ENCODE results near the gene CDA.

The CDA gene

GRCh38 chr1:20588634-20589225 is at the start of gene CDA:
Gene CDA (plus strand): TSS chr1:20589097. CDS start chr1:20589130, 33 bp downstream.
- no peaks in the 10 kb centered on the region for H3K9me3 ChIP-seq (ENCODE audit: control insufficient read depth in 1 of 2, low read length in 2 of 2)
- H3K27ac ChIP-seq (ENCODE audit: low read depth, low read length) = no peak within 1 kb of the TSS
- H3K27me3 ChIP-seq (ENCODE audit: control insufficient read depth in 1 of 2, insufficient read depth in 2 of 2, low read length in 2 of 2) = peaks cover 16 to 28% of the 10 kb centered on the region in 2 donors
- H3K9ac ChIP-seq (ENCODE audit: low read depth in 1 of 2, low read length in 2 of 2) = peak within 1 kb of the TSS in 1 of 2 donors; percentile 22
- H3K4me1 ChIP-seq (ENCODE audit: control insufficient read depth in 1 of 2, insufficient read depth in 2 of 2, low read length in 2 of 2) = peaks cover 12 to 14% of the 10 kb centered on the region in 2 donors
- H3K36me3 ChIP-seq (ENCODE audit: control insufficient read depth in 1 of 2, insufficient read depth in 2 of 2, low read length in 2 of 2) = no peaks in the 10 kb centered on the region
- peak within 1 kb of the TSS; percentile 46 for H3K4me3 ChIP-seq (ENCODE audit: low read depth in 1 of 2, low read length in 2 of 2)

- no peak overlapping the region for H3K9ac ChIP-seq (ENCODE audit: low read depth in 1 of 2, low read length in 2 of 2)
- no peaks in the 10 kb centered on the region for H3K36me3 ChIP-seq (ENCODE audit: control insufficient read depth in 1 of 2, insufficient read depth in 2 of 2, low read length in 2 of 2)
- peaks cover 1 to 14% of the 10 kb centered on the region in 2 donors for H3K27me3 ChIP-seq (ENCODE audit: control insufficient read depth in 1 of 2, insufficient read depth in 2 of 2, low read length in 2 of 2)
These were observed 48.6 kb upstream of the CDA start for GRCh38 chr1:20540281-20540680.

GRCh38 chr1:20546637-20547036 is 42.3 kb upstream of the CDA start:
- H3K27me3 ChIP-seq (ENCODE audit: control insufficient read depth in 1 of 2, insufficient read depth in 2 of 2, low read length in 2 of 2) = peaks cover 16 to 17% of the 10 kb centered on the region in 2 donors
- H3K27ac ChIP-seq (ENCODE audit: low read depth, low read length) = no peak overlapping the region
- no peaks in the 10 kb centered on the region for H3K4me1 ChIP-seq (ENCODE audit: control insufficient read depth in 1 of 2, insufficient read depth in 2 of 2, low read length in 2 of 2)
- H3K9ac ChIP-seq (ENCODE audit: low read depth in 1 of 2, low read length in 2 of 2) = no peak overlapping the region
- H3K9me3 ChIP-seq (ENCODE audit: control insufficient read depth in 1 of 2, low read length in 2 of 2) = no peaks in the 10 kb centered on the region
- H3K4me3 ChIP-seq (ENCODE audit: low read depth in 1 of 2, low read length in 2 of 2) = no peak overlapping the region
- H3K36me3 ChIP-seq (ENCODE audit: control insufficient read depth in 1 of 2, insufficient read depth in 2 of 2, low read length in 2 of 2) = no peaks in the 10 kb centered on the region

More at GRCh38 chr1:20540281-20540680, 48.6 kb upstream of the CDA start:
- H3K9me3 ChIP-seq (ENCODE audit: control insufficient read depth in 1 of 2, low read length in 2 of 2) = no peaks in the 10 kb centered on the region
- H3K27ac ChIP-seq (ENCODE audit: low read depth, low read length) = no peak overlapping the region
- H3K4me1 ChIP-seq (ENCODE audit: control insufficient read depth in 1 of 2, insufficient read depth in 2 of 2, low read length in 2 of 2) = no peaks in the 10 kb centered on the region
- no peak overlapping the region for H3K4me3 ChIP-seq (ENCODE audit: low read depth in 1 of 2, low read length in 2 of 2)

- no peak overlapping the region for H3K27ac ChIP-seq (ENCODE audit: low read depth, low read length)
- H3K4me1 ChIP-seq (ENCODE audit: control insufficient read depth in 1 of 2, insufficient read depth in 2 of 2, low read length in 2 of 2) = peaks cover 0 to 3% of the 10 kb centered on the region in 2 donors
- no peak overlapping the region for H3K9ac ChIP-seq (ENCODE audit: low read depth in 1 of 2, low read length in 2 of 2)
- no peaks in the 10 kb centered on the region for H3K9me3 ChIP-seq (ENCODE audit: control insufficient read depth in 1 of 2, low read length in 2 of 2)
- H3K36me3 ChIP-seq (ENCODE audit: control insufficient read depth in 1 of 2, insufficient read depth in 2 of 2, low read length in 2 of 2) = no peaks in the 10 kb centered on the region
- H3K27me3 ChIP-seq (ENCODE audit: control insufficient read depth in 1 of 2, insufficient read depth in 2 of 2, low read length in 2 of 2) = peaks cover 37 to 49% of the 10 kb centered on the region in 2 donors
- H3K4me3 ChIP-seq (ENCODE audit: low read depth in 1 of 2, low read length in 2 of 2) = no peak overlapping the region
These were observed 37.7 kb upstream of the CDA start for GRCh38 chr1:20551161-20551560.

- no peak within 1 kb of the TSS for H3K9ac ChIP-seq (ENCODE audit: low read depth in 1 of 2, low read length in 2 of 2)
- no peak within 1 kb of the TSS for H3K4me3 ChIP-seq (ENCODE audit: low read depth in 1 of 2, low read length in 2 of 2)
- H3K4me1 ChIP-seq (ENCODE audit: control insufficient read depth in 1 of 2, insufficient read depth in 2 of 2, low read length in 2 of 2) = peaks cover 0 to 3% of the 10 kb centered on the region in 2 donors
- H3K27ac ChIP-seq (ENCODE audit: low read depth, low read length) = no peak within 1 kb of the TSS
- H3K36me3 ChIP-seq (ENCODE audit: control insufficient read depth in 1 of 2, insufficient read depth in 2 of 2, low read length in 2 of 2) = no peaks in the 10 kb centered on the region
- peaks cover 37 to 49% of the 10 kb centered on the region in 2 donors for H3K27me3 ChIP-seq (ENCODE audit: control insufficient read depth in 1 of 2, insufficient read depth in 2 of 2, low read length in 2 of 2)
- no peaks in the 10 kb centered on the region for H3K9me3 ChIP-seq (ENCODE audit: control insufficient read depth in 1 of 2, low read length in 2 of 2)
These were observed 36.8 kb upstream of the CDA start, which contains the start of gene FAM43B for GRCh38 chr1:20551945-20552727. Gene FAM43B (plus strand): TSS chr1:20552573. CDS start chr1:20552974, 401 bp downstream.

GRCh38 chr1:20552728-20553445 is 36.0 kb upstream of the CDA start:
- peaks cover 40 to 49% of the 10 kb centered on the region in 2 donors for H3K27me3 ChIP-seq (ENCODE audit: control insufficient read depth in 1 of 2, insufficient read depth in 2 of 2, low read length in 2 of 2)
- peaks cover 0 to 3% of the 10 kb centered on the region in 2 donors for H3K4me1 ChIP-seq (ENCODE audit: control insufficient read depth in 1 of 2, insufficient read depth in 2 of 2, low read length in 2 of 2)
- no peak overlapping the region for H3K9ac ChIP-seq (ENCODE audit: low read depth in 1 of 2, low read length in 2 of 2)
- H3K36me3 ChIP-seq (ENCODE audit: control insufficient read depth in 1 of 2, insufficient read depth in 2 of 2, low read length in 2 of 2) = no peaks in the 10 kb centered on the region
- no peak overlapping the region for H3K4me3 ChIP-seq (ENCODE audit: low read depth in 1 of 2, low read length in 2 of 2)
- no peaks in the 10 kb centered on the region for H3K9me3 ChIP-seq (ENCODE audit: control insufficient read depth in 1 of 2, low read length in 2 of 2)
- H3K27ac ChIP-seq (ENCODE audit: low read depth, low read length) = no peak overlapping the region

- Histone ChIP-seq H3K36me3 (ENCODE audit: control insufficient read depth in 1 of 2, insufficient read depth in 2 of 2, low read length in 2 of 2) (no peaks in the 10 kb centered on the region), H3K4me3 (ENCODE audit: low read depth in 1 of 2, low read length in 2 of 2) (no peak overlapping the region), H3K9ac (ENCODE audit: low read depth in 1 of 2, low read length in 2 of 2) (no peak overlapping the region), H3K27me3 (ENCODE audit: control insufficient read depth in 1 of 2, insufficient read depth in 2 of 2, low read length in 2 of 2) (peaks cover 40 to 49% of the 10 kb centered on the region in 2 donors), H3K27ac (ENCODE audit: low read depth, low read length) (no peak overlapping the region), H3K4me1 (ENCODE audit: control insufficient read depth in 1 of 2, insufficient read depth in 2 of 2, low read length in 2 of 2) (peaks cover 0 to 3% of the 10 kb centered on the region in 2 donors), H3K9me3 (ENCODE audit: control insufficient read depth in 1 of 2, low read length in 2 of 2) (no peaks in the 10 kb centered on the region)
These were observed 33.7 kb upstream of the CDA start for GRCh38 chr1:20555025-20555757.

- peaks cover 39 to 46% of the 10 kb centered on the region in 2 donors for H3K27me3 ChIP-seq (ENCODE audit: control insufficient read depth in 1 of 2, insufficient read depth in 2 of 2, low read length in 2 of 2)
- H3K27ac ChIP-seq (ENCODE audit: low read depth, low read length) = no peak overlapping the region
- no peaks in the 10 kb centered on the region for H3K9me3 ChIP-seq (ENCODE audit: control insufficient read depth in 1 of 2, low read length in 2 of 2)
- no peaks in the 10 kb centered on the region for H3K36me3 ChIP-seq (ENCODE audit: control insufficient read depth in 1 of 2, insufficient read depth in 2 of 2, low read length in 2 of 2)
- no peak overlapping the region for H3K4me3 ChIP-seq (ENCODE audit: low read depth in 1 of 2, low read length in 2 of 2)
- H3K4me1 ChIP-seq (ENCODE audit: control insufficient read depth in 1 of 2, insufficient read depth in 2 of 2, low read length in 2 of 2) = peaks cover 0 to 3% of the 10 kb centered on the region in 2 donors
- no peak overlapping the region for H3K9ac ChIP-seq (ENCODE audit: low read depth in 1 of 2, low read length in 2 of 2)
These were observed 33.2 kb upstream of the CDA start for GRCh38 chr1:20555758-20556120.

GRCh38 chr1:20558191-20558590 is 30.7 kb upstream of the CDA start:
- Histone ChIP-seq H3K27ac (ENCODE audit: low read depth, low read length) (no peak overlapping the region), H3K36me3 (ENCODE audit: control insufficient read depth in 1 of 2, insufficient read depth in 2 of 2, low read length in 2 of 2) (no peaks in the 10 kb centered on the region), H3K27me3 (ENCODE audit: control insufficient read depth in 1 of 2, insufficient read depth in 2 of 2, low read length in 2 of 2) (peaks cover 22 to 26% of the 10 kb centered on the region in 2 donors), H3K4me3 (ENCODE audit: low read depth in 1 of 2, low read length in 2 of 2) (no peak overlapping the region), H3K4me1 (ENCODE audit: control insufficient read depth in 1 of 2, insufficient read depth in 2 of 2, low read length in 2 of 2) (peaks cover 0 to 3% of the 10 kb centered on the region in 2 donors), H3K9ac (ENCODE audit: low read depth in 1 of 2, low read length in 2 of 2) (no peak overlapping the region), H3K9me3 (ENCODE audit: control insufficient read depth in 1 of 2, low read length in 2 of 2) (no peaks in the 10 kb centered on the region)
